HL-60 (cell line): ENCODE measurements around the gene SPON1.

ENCODE experiments used
- DNase-seq, 2 experiments: peaks; one replicate each; pipeline ENCODE4 v3.0.0-alpha.2; 2010 to 2020; ENCODE audit warnings: low read depth in 1 of 2, low spot score in 1 of 2
- H3K27ac ChIP-seq: fragments of 250-450 bp; sonication (Bioruptor Pico); replicated peaks from 2 replicates; pipeline ENCODE4 v1.5.1; 2020; ENCODE audit warnings: mild to moderate bottlenecking, moderate library complexity
- H3K27me3 ChIP-seq: fragments of 250-450 bp; sonication (Bioruptor Pico); 2 replicates; pipeline ENCODE4 v1.5.1; 2021; ENCODE audit warnings: mild to moderate bottlenecking, moderate library complexity; ENCODE audit not compliant: insufficient read depth, poor library complexity, severe bottlenecking
- H3K4me3 ChIP-seq: replicated peaks from 2 replicates; pipeline ENCODE4 v1.5.1; 2011; ENCODE audit warnings: mild to moderate bottlenecking, control low read depth, low read length; ENCODE audit not compliant: insufficient read depth
- CTCF ChIP-seq: IDR thresholded peaks from one replicate; pipeline ENCODE4 v1.5.1; 2011; ENCODE audit warnings: low read length, control low read depth, inconsistent platforms; ENCODE audit not compliant: insufficient read depth
- GABPA ChIP-seq: IDR thresholded peaks from 2 replicates; pipeline ENCODE4 v1.6.1; 2012; ENCODE audit warnings: low read depth
- POLR2AphosphoS5 ChIP-seq: IDR thresholded peaks from 2 replicates; pipeline ENCODE4 v1.6.1; 2012; ENCODE audit warnings: low read depth
- REST ChIP-seq: IDR thresholded peaks from 2 replicates; pipeline ENCODE4 v1.6.1; 2012; ENCODE audit warnings: low read depth; ENCODE audit not compliant: insufficient replicate concordance
- SPI1 ChIP-seq: IDR thresholded peaks from 2 replicates; pipeline ENCODE4 v1.6.1; 2012; ENCODE audit warnings: low read depth, mild to moderate bottlenecking, borderline replicate concordance

SPON1 gene

GRCh38 chr11:14288189-14288935, 325.8 kb downstream of the SPON1 start:
- Histone ChIP-seq H3K27me3 (peaks cover 5% of the 10 kb centered on the region), H3K4me3 (no peak overlapping the region), H3K27ac (no peak overlapping the region)
- DNase-seq: no peak
- TF ChIP-seq GABPA (no peak), CTCF (no peak), POLR2AphosphoS5 (no peak), REST (no peak), SPI1 (no peak)

DNA sequence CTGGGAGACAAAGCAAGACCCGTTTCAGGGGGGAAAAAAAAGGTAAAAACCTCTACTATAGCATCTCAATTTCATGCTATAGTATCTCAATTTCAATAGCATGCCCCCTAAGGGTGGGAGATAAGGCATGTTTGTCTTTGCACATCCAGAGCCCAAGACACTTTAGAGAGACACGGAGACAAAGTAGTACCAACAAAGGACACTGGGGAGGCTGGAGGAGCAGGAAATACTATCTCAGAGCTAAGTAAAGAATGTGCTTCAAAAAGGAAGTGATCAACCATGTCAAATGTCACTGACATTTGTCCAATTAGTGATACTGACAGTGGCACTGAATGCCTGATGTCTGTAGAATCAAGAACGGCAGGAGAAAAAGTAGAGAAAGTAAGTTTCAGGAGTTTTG, 327.9 kb downstream of the SPON1 start:
- DNase-seq: no peak
- TF ChIP-seq POLR2AphosphoS5: no peak
- TF ChIP-seq GABPA: no peak
- TF ChIP-seq REST: no peak
- no peak for TF ChIP-seq SPI1
- TF ChIP-seq CTCF: no peak
- H3K27me3 ChIP-seq: no peaks in the 10 kb centered on the region
- H3K4me3 ChIP-seq: no peak overlapping the region
- H3K27ac ChIP-seq: no peak overlapping the region

GRCh38 chr11:14299921-14300320, 337.4 kb downstream of the SPON1 start:
- Histone ChIP-seq H3K4me3 (no peak overlapping the region), H3K27me3 (peaks cover 4% of the 10 kb centered on the region), H3K27ac (no peak overlapping the region)
- TF ChIP-seq REST (no peak), SPI1 (no peak), POLR2AphosphoS5 (no peak), GABPA (no peak), CTCF (no peak)
- no peak for DNase-seq
